Mesenchymal stem cell (in vitro differentiated cells and primary cell): ENCODE results near the gene NOP14.

Experiments
- DNase-seq: peaks from one replicate; pipeline ENCODE4 v3.0.0-alpha.2; 2013
- H2AFZ ChIP-seq: one replicate; pipeline ENCODE4 v1.6.1; 2013; ENCODE audit warnings: low read depth, mild to moderate bottlenecking, control low read depth, inconsistent platforms, low read length, moderate library complexity
- H2AK5ac ChIP-seq: 2 replicates; pipeline ENCODE4 v1.6.1; 2013; ENCODE audit warnings: low read length, moderate library complexity, mild to moderate bottlenecking, inconsistent platforms; ENCODE audit not compliant: severe bottlenecking
- H2BK120ac ChIP-seq: one replicate; pipeline ENCODE4 v1.6.1; 2013; ENCODE audit warnings: low read depth, mild to moderate bottlenecking, inconsistent platforms, low read length, moderate library complexity
- H2BK12ac ChIP-seq, 2 experiments: one replicate each; pipeline ENCODE4 v1.6.1; 2013; ENCODE audit warnings: inconsistent platforms in 2 of 2, low read length in 2 of 2, mild to moderate bottlenecking in 2 of 2, moderate library complexity in 2 of 2, control low read depth in 1 of 2
- H2BK15ac ChIP-seq: one replicate; pipeline ENCODE4 v1.6.1; 2013; ENCODE audit warnings: mild to moderate bottlenecking, low read depth, inconsistent platforms; ENCODE audit not compliant: poor library complexity, severe bottlenecking
- H2BK5ac ChIP-seq: 2 replicates; pipeline ENCODE4 v1.6.1; 2013; ENCODE audit warnings: low read depth, mild to moderate bottlenecking, low read length, control low read depth, inconsistent platforms; ENCODE audit not compliant: poor library complexity, severe bottlenecking
- H3K14ac ChIP-seq, 2 experiments: one replicate each; pipeline ENCODE4 v1.6.1; 2013; ENCODE audit warnings: inconsistent platforms in 2 of 2, low read length in 2 of 2, control low read depth in 1 of 2, mild to moderate bottlenecking in 1 of 2, moderate library complexity in 1 of 2
- H3K18ac ChIP-seq, 2 experiments: one replicate each; pipeline ENCODE4 v1.6.1; 2013; ENCODE audit warnings: inconsistent platforms in 2 of 2, low read length in 2 of 2, control low read depth in 1 of 2, low read depth in 1 of 2, mild to moderate bottlenecking in 1 of 2
- H3K23ac ChIP-seq, 2 experiments: one replicate each; pipeline ENCODE4 v1.6.1; 2013; ENCODE audit warnings: inconsistent platforms in 2 of 2, low read length in 2 of 2, mild to moderate bottlenecking in 2 of 2, moderate library complexity in 2 of 2, control low read depth in 1 of 2
- H3K27ac ChIP-seq: 2 replicates; pipeline ENCODE4 v1.5.1; 2013; ENCODE audit warnings: mild to moderate bottlenecking, moderate library complexity, low read length, control low read depth, inconsistent platforms; ENCODE audit not compliant: poor library complexity, severe bottlenecking
- H3K27me3 ChIP-seq, 2 experiments: 2 replicates each; pipeline versions ENCODE4 v1.6.1 to v1.7.0; 2013; ENCODE audit warnings: low read length in 2 of 2, mild to moderate bottlenecking in 2 of 2, moderate library complexity in 2 of 2, control low read depth in 1 of 2, inconsistent platforms in 1 of 2; ENCODE audit not compliant: control insufficient read depth in 1 of 2, insufficient read depth in 1 of 2
- H3K36me3 ChIP-seq, 2 experiments: 2 replicates each; pipeline versions ENCODE4 v1.6.1 to v1.7.0; 2013; ENCODE audit warnings: low read length in 2 of 2, control low read depth in 1 of 2, inconsistent platforms in 1 of 2, low read depth in 1 of 2, mild to moderate bottlenecking in 1 of 2; ENCODE audit not compliant: insufficient read depth in 2 of 2, control insufficient read depth in 1 of 2
- H3K4ac ChIP-seq, 2 experiments: one replicate each; pipeline ENCODE4 v1.6.1; 2013; ENCODE audit warnings: inconsistent platforms in 2 of 2, low read length in 2 of 2, mild to moderate bottlenecking in 2 of 2, moderate library complexity in 2 of 2, control low read depth in 1 of 2, low read depth in 1 of 2
- H3K4me1 ChIP-seq: 2 replicates; pipeline ENCODE4 v1.6.1; 2013; ENCODE audit warnings: low read depth, low read length, control low read depth; ENCODE audit not compliant: control insufficient read depth, insufficient read depth
- H3K4me2 ChIP-seq: 2 replicates; pipeline ENCODE4 v1.6.1; 2013; ENCODE audit warnings: low read length, mild to moderate bottlenecking, inconsistent platforms; ENCODE audit not compliant: poor library complexity, severe bottlenecking
- H3K4me3 ChIP-seq, 2 experiments: 2 replicates each; pipeline versions ENCODE4 v1.5.1 to v1.7.0; 2013; ENCODE audit warnings: low read length in 2 of 2, mild to moderate bottlenecking in 2 of 2, control low read depth in 1 of 2, low read depth in 1 of 2; ENCODE audit not compliant: insufficient read depth in 1 of 2
- H3K79me1 ChIP-seq: replicated peaks from 2 replicates; pipeline ENCODE4 v1.6.1; 2013; ENCODE audit warnings: mild to moderate bottlenecking, control low read depth, low read length, inconsistent platforms; ENCODE audit not compliant: poor library complexity, severe bottlenecking
- H3K9ac ChIP-seq: 2 replicates; pipeline ENCODE4 v1.7.0; 2013; ENCODE audit warnings: mild to moderate bottlenecking, low read length, moderate library complexity
- H3K9me3 ChIP-seq: 2 replicates; pipeline ENCODE4 v1.7.0; 2013; ENCODE audit warnings: mild to moderate bottlenecking, low read length; ENCODE audit not compliant: control insufficient read depth
- H4K8ac ChIP-seq: one replicate; pipeline ENCODE4 v1.6.1; 2013; ENCODE audit warnings: inconsistent platforms, mild to moderate bottlenecking, low read length, moderate library complexity
- H4K91ac ChIP-seq: one replicate; pipeline ENCODE4 v1.6.1; 2013; ENCODE audit warnings: mild to moderate bottlenecking, low read length, inconsistent platforms
- WGBS: methylation state at CpG from one replicate; pipeline ENCODE4 v1.1.7; 2013; ENCODE audit warnings: mixed read lengths; 5-methylcytosine and 5-hydroxymethylcytosine counted together

Gene NOP14

GRCh38 chr4:2900741-2901140 lies 62.5 kb downstream of the NOP14 start:
- H3K27me3 ChIP-seq, result no peaks in the 10 kb centered on the region
- H3K4me1 ChIP-seq, result no peaks in the 10 kb centered on the region
- no peak overlapping the region for H3K23ac ChIP-seq
- H3K4me2 ChIP-seq, result no peak overlapping the region
- no peak overlapping the region for H2AFZ ChIP-seq
- H2BK15ac ChIP-seq, result peak overlapping the region; percentile 0
- H2BK5ac ChIP-seq, result no peak overlapping the region
- H3K27ac ChIP-seq, result no peak overlapping the region
- WGBS, result 96% methylated on average over 6 of the region's 6 CpGs
- peaks cover 48% of the 10 kb centered on the region for H3K79me1 ChIP-seq
- no peak overlapping the region for H3K9ac ChIP-seq
- no peak overlapping the region for H3K18ac ChIP-seq
- no peak overlapping the region for H2AK5ac ChIP-seq
- no peak overlapping the region for H3K4me3 ChIP-seq
- DNase-seq, result no peak
- no peaks in the 10 kb centered on the region for H3K9me3 ChIP-seq
- H2BK120ac ChIP-seq, result no peak overlapping the region
- H4K8ac ChIP-seq, result no peak overlapping the region
- H3K14ac ChIP-seq, result no peak overlapping the region
- H4K91ac ChIP-seq, result peak overlapping the region; percentile 62
- no peak overlapping the region for H2BK12ac ChIP-seq
- no peak overlapping the region for H3K4ac ChIP-seq
- peaks cover 65 to 91% of the 10 kb centered on the region in 2 experiments for H3K36me3 ChIP-seq

DNA sequence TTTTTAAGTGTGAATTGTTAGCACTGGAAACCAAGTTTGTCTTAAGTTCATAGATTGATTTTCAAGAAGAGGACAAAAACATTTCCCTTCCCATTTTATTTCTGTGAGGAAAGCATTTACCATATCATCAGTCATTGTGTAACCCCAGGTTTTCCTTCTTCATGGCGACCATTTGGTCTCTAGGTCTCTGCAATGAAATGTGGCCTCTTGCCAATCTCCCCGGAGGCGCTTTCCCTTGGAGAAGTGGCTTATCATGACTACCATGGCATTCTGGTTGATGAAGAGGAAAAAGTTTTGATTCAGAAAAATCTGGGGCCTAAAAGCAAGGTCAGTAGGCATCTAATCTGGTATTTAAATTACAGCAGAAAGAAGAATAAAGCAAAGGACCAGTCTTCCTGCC lies 65.2 kb downstream of the NOP14 start:
- Histone ChIP-seq H3K9ac (no peak overlapping the region), H2BK5ac (no peak overlapping the region), H2AK5ac (no peak overlapping the region), H2BK15ac (no peak overlapping the region), H3K4ac (no peak overlapping the region), H2BK12ac (no peak overlapping the region), H3K4me2 (no peak overlapping the region), H3K79me1 (peaks cover 45% of the 10 kb centered on the region), H4K91ac (no peak overlapping the region), H3K36me3 (peaks cover 62 to 78% of the 10 kb centered on the region in 2 experiments), H3K27me3 (no peaks in the 10 kb centered on the region), H4K8ac (no peak overlapping the region), H2BK120ac (no peak overlapping the region), H3K4me1 (no peaks in the 10 kb centered on the region), H3K4me3 (no peak overlapping the region), H3K27ac (no peak overlapping the region), H3K18ac (no peak overlapping the region), H3K9me3 (no peaks in the 10 kb centered on the region), H3K14ac (no peak overlapping the region), H3K23ac (no peak overlapping the region), H2AFZ (no peak overlapping the region)
- no peak for DNase-seq
- 95% methylated on average over 3 of the region's 3 CpGs for WGBS

- peaks cover 2% of the 10 kb centered on the region for H3K4me1 ChIP-seq
- WGBS, result over 99% methylated on average over 4 of the region's 5 CpGs
- no peak overlapping the region for H2BK15ac ChIP-seq
- H4K91ac ChIP-seq, result no peak overlapping the region
- no peak overlapping the region for H2BK12ac ChIP-seq
- H3K14ac ChIP-seq, result no peak overlapping the region
- no peak overlapping the region for H2BK120ac ChIP-seq
- H3K4ac ChIP-seq, result no peak overlapping the region
- no peak overlapping the region for H3K27ac ChIP-seq
- no peak overlapping the region for H3K4me2 ChIP-seq
- peaks cover 38% of the 10 kb centered on the region for H3K79me1 ChIP-seq
- H3K36me3 ChIP-seq, result peaks cover 44 to 48% of the 10 kb centered on the region in 2 experiments
- DNase-seq, result no peak
- no peak overlapping the region for H2AFZ ChIP-seq
- H3K9me3 ChIP-seq, result no peaks in the 10 kb centered on the region
- H3K27me3 ChIP-seq, result no peaks in the 10 kb centered on the region
- no peak overlapping the region for H2BK5ac ChIP-seq
- no peak overlapping the region for H3K23ac ChIP-seq
- no peak overlapping the region for H3K4me3 ChIP-seq
- no peak overlapping the region for H2AK5ac ChIP-seq
- H4K8ac ChIP-seq, result no peak overlapping the region
- H3K9ac ChIP-seq, result no peak overlapping the region
- H3K18ac ChIP-seq, result no peak overlapping the region
These were observed 69.4 kb downstream of the NOP14 start for GRCh38 chr4:2893772-2894171.

- Histone ChIP-seq H4K8ac (no peak overlapping the region), H3K23ac (no peak overlapping the region), H3K18ac (no peak overlapping the region), H3K27me3 (no peaks in the 10 kb centered on the region), H2BK15ac (no peak overlapping the region), H2AFZ (no peak overlapping the region), H3K4ac (peak overlapping the region in 1 of 2 experiments; percentile 27), H3K4me2 (no peak overlapping the region), H3K4me1 (peaks cover 2% of the 10 kb centered on the region), H3K27ac (no peak overlapping the region), H3K14ac (no peak overlapping the region), H2BK12ac (no peak overlapping the region), H3K9ac (peak overlapping the region; percentile 35), H4K91ac (no peak overlapping the region), H3K36me3 (peaks cover 42 to 46% of the 10 kb centered on the region in 2 experiments), H2AK5ac (no peak overlapping the region), H3K4me3 (no peak overlapping the region), H2BK120ac (no peak overlapping the region), H3K79me1 (peaks cover 36% of the 10 kb centered on the region), H2BK5ac (no peak overlapping the region), H3K9me3 (no peaks in the 10 kb centered on the region)
- WGBS, result 68% methylated on average over 5 of the region's 5 CpGs
- peak; percentile 70 for DNase-seq
These were observed 71.9 kb downstream of the NOP14 start for GRCh38 chr4:2891294-2891693.
